BLaER1 treated with 17β-estradiol and CSF1 and Interleukin-3, amounts not matched to agents 10 nM and 100 nM (cell line): ENCODE measurements around the gene GREB1.

Source experiments
- H3K27ac ChIP-seq, 11 experiments: shearing (Covaris generic); formaldehyde crosslinking; 2 replicates each; pipeline ENCODE4 v1.8.1; 2022
- H3K27me3 ChIP-seq, 11 experiments: shearing (Covaris generic); formaldehyde crosslinking; 2 replicates each; pipeline ENCODE4 v1.8.1; 2022
- H3K36me3 ChIP-seq, 11 experiments: shearing (Covaris generic); formaldehyde crosslinking; 2 replicates each; pipeline ENCODE4 v1.8.1; 2022
- H3K4me1 ChIP-seq, 10 experiments: shearing (Covaris generic); formaldehyde crosslinking; 2 replicates each; pipeline ENCODE4 v1.8.1; 2022
- H3K4me2 ChIP-seq, 11 experiments: shearing (Covaris generic); formaldehyde crosslinking; 2 replicates each; pipeline ENCODE4 v1.8.1; 2022
- H3K4me3 ChIP-seq, 10 experiments: shearing (Covaris generic); formaldehyde crosslinking; 2 replicates each; pipeline ENCODE4 v1.8.1; 2022
- H3K9ac ChIP-seq, 11 experiments: shearing (Covaris generic); formaldehyde crosslinking; 2 replicates each; pipeline ENCODE4 v1.8.1; 2022
- H3K9me3 ChIP-seq, 11 experiments: shearing (Covaris generic); formaldehyde crosslinking; replicated peaks in 1 of 11; 2 replicates each; pipeline ENCODE4 v1.8.1; 2022
- H4K20me1 ChIP-seq, 11 experiments: shearing (Covaris generic); formaldehyde crosslinking; 2 replicates each; pipeline ENCODE4 v1.8.1; 2022
- Cebpa-rat ChIP-seq, 11 experiments: shearing (Covaris generic); IDR thresholded peaks; 2 replicates each; pipeline ENCODE4 v1.8.1; 2022

GREB1 gene

DNA sequence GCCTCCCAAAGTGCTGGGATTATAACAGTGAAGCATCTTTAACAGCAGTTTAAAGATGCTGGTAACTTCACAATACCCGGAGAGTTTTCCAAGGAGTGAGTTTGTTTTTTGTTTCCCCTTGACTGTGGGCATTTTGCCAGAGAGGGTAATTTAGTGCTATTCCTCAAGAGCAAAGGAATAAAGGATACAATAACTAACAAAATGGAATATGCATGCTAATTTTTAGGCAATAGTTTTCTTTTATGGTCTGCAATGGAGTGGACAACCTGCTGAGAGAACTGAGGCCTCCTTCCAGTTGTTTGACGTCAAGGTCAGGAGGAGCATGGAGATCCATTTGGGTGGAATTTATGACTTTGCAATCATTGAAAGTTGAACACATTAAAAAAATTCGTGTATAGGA is 15.9 kb upstream of the GREB1 start:
- peaks cover 0 to 4% (median 0%) of the 10 kb centered on the region in 11 experiments; a peak in 1 of 22 replicates for H3K27me3 ChIP-seq
- no peak overlapping the region for H3K9ac ChIP-seq
- no peaks in the 10 kb centered on the region for H3K4me1 ChIP-seq
- H3K4me3 ChIP-seq, result no peak overlapping the region
- H3K4me2 ChIP-seq, result no peak overlapping the region
- no peaks in the 10 kb centered on the region for H3K36me3 ChIP-seq
- no peak overlapping the region for H3K27ac ChIP-seq
- H3K9me3 ChIP-seq, result peaks cover 0 to 21% (median 13%) of the 10 kb centered on the region in 11 experiments; a peak in 11 of 22 replicates
- no peak for TF ChIP-seq Cebpa-rat (IDR thresholded peaks at IDR 0.05)
- no peaks in the 10 kb centered on the region for H4K20me1 ChIP-seq

DNA sequence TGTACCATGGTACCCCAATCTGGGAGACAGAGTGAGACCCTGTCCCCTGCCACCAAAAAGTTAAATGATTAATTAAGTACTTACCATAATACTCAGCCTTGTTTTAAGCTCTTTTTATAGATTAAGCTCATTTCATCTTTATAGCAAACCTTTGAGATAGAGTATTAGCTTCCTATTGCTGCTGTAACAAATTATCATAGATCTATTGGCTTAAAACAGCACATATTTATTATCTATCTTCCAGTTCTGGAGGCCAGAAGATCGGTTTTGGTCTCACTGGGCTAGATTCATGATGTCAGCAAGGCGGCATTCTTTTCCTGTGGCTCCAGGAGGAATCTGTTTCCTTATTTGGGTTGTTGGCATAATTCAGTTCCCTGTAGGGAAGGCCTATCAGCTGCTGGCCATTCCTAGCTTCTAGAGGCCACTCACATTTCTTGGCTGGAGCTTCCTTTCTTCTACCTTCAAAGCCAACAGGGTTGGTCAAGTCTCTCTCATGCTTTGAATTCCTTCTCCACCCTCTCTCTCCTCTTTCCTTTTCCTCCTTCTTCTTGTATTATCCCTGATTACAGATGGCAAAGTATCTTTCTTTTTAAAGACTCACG is 13.7 kb upstream of the GREB1 start:
- Histone ChIP-seq H3K4me3 (no peak overlapping the region), H3K4me1 (no peaks in the 10 kb centered on the region; a peak in 1 of 20 replicates), H3K4me2 (no peak overlapping the region), H3K27ac (no peak overlapping the region), H3K9me3 (peaks cover 0 to 22% (median 13%) of the 10 kb centered on the region in 11 experiments; a peak in 11 of 22 replicates), H3K27me3 (peaks cover 0 to 4% (median 0%) of the 10 kb centered on the region in 11 experiments; a peak in 1 of 22 replicates), H4K20me1 (no peaks in the 10 kb centered on the region), H3K36me3 (no peaks in the 10 kb centered on the region), H3K9ac (no peak overlapping the region)
- TF ChIP-seq Cebpa-rat (IDR thresholded peaks at IDR 0.05), result no peak

DNA sequence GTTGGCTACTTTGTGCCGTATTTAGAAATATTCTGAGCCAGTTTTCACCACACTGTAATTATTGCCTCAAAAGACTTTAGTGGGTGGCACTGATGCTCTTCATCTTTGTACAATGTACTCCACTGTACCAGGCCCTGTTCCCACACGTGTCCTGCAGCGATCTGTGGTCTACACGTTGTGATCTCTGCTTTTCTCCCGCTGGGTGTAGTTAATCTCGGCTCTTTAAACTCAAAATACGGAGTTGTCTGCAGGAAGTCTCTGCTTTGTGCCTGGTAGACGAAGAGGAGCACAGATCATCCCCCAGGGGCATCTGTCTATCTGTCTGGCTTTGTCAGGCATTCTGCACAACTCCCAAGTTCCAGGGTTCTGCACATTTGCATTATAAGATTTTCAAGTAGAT is 12.1 kb upstream of the GREB1 start:
- H4K20me1 ChIP-seq, result no peaks in the 10 kb centered on the region
- H3K4me1 ChIP-seq, result no peaks in the 10 kb centered on the region; a peak in 1 of 20 replicates
- peaks cover 0 to 22% (median 13%) of the 10 kb centered on the region in 11 experiments; a peak in 11 of 22 replicates for H3K9me3 ChIP-seq
- H3K27me3 ChIP-seq, result no peaks in the 10 kb centered on the region
- no peak for TF ChIP-seq Cebpa-rat (IDR thresholded peaks at IDR 0.05)
- H3K4me3 ChIP-seq, result no peak overlapping the region
- H3K36me3 ChIP-seq, result no peaks in the 10 kb centered on the region
- H3K4me2 ChIP-seq, result no peak overlapping the region
- H3K27ac ChIP-seq, result no peak overlapping the region
- no peak overlapping the region for H3K9ac ChIP-seq

DNA sequence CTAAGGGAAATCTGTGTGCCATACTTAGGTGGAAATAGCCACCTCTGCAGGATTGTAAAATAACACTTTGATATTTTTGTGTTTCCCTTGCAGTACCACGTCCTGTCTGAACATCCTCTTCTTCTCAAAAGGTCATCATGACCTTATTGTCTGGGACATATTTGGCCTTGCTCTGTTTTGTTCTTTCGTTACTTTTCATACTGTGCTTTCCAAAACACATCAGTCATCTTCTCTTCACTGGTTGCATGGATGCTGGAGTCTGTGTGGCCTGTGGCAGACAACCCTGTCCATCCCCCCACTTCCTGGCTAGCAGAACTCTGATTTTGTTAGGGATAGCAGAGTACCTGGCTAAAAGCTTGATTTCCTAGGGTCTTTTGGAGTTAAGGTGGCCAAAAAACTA is 9.4 kb upstream of the GREB1 start:
- no peaks in the 10 kb centered on the region for H3K27me3 ChIP-seq
- H3K4me1 ChIP-seq, result no peaks in the 10 kb centered on the region; a peak in 1 of 20 replicates
- no peak overlapping the region for H3K4me3 ChIP-seq
- no peak for TF ChIP-seq Cebpa-rat (IDR thresholded peaks at IDR 0.05)
- no peaks in the 10 kb centered on the region for H4K20me1 ChIP-seq
- H3K36me3 ChIP-seq, result no peaks in the 10 kb centered on the region
- no peak overlapping the region for H3K4me2 ChIP-seq
- H3K27ac ChIP-seq, result no peak overlapping the region
- no peak overlapping the region for H3K9ac ChIP-seq
- peaks cover 0 to 13% (median 6%) of the 10 kb centered on the region in 11 experiments; a peak in 8 of 22 replicates for H3K9me3 ChIP-seq

DNA sequence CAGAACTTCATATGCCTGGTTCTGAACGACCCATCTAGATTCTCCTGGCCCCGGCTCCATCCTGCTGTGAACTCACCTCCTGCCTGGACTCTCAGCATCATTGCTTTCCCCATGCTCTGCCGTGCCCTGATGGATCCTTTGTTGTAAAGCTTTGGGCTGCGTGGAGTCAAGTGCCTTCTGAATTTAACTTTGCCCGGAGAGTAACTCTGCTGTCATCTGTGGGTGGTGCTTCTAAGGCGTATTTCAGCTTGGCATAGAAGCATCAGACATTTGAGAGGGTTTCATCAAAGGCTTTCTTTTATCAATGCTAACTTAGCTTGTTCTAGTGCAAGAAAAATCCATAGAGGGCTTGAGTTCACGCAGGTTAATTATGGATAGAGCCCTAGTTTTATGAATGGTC is 8.1 kb upstream of the GREB1 start:
- Histone ChIP-seq H3K4me1 (no peaks in the 10 kb centered on the region; a peak in 1 of 20 replicates), H3K27ac (no peak overlapping the region), H3K36me3 (no peaks in the 10 kb centered on the region), H3K27me3 (no peaks in the 10 kb centered on the region), H3K9me3 (peaks cover 0 to 5% (median 0%) of the 10 kb centered on the region in 11 experiments; a peak in 1 of 22 replicates), H3K4me3 (no peak overlapping the region), H3K4me2 (no peak overlapping the region), H4K20me1 (no peaks in the 10 kb centered on the region), H3K9ac (no peak overlapping the region)
- no peak for TF ChIP-seq Cebpa-rat (IDR thresholded peaks at IDR 0.05)

DNA sequence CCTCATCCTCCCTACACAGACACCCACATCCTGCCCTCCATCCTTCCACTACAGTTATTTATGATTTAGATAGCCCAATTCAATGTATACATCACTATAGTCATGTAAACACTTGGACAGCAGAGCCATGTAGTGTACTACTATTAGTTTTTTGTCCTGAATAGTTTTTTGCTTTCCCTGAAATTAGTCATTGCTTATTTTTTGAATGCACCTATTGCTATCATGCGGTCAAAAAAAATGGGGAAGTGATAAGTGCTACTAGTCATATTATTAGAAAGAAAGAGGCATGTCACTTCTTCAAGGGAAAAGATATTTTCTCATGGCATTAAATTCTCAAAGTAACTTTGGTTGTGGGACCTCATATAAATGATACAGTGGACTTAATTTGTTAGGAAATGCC is 6.8 kb upstream of the GREB1 start:
- H3K27me3 ChIP-seq, result no peaks in the 10 kb centered on the region
- H3K9ac ChIP-seq, result no peak overlapping the region
- H3K4me1 ChIP-seq, result no peaks in the 10 kb centered on the region; a peak in 1 of 20 replicates
- no peaks in the 10 kb centered on the region for H3K36me3 ChIP-seq
- no peak overlapping the region for H3K27ac ChIP-seq
- no peak overlapping the region for H3K4me2 ChIP-seq
- H3K9me3 ChIP-seq, result peaks cover 0 to 5% (median 0%) of the 10 kb centered on the region in 11 experiments; a peak in 1 of 22 replicates
- H3K4me3 ChIP-seq, result no peak overlapping the region
- no peak for TF ChIP-seq Cebpa-rat (IDR thresholded peaks at IDR 0.05)
- H4K20me1 ChIP-seq, result no peaks in the 10 kb centered on the region

DNA sequence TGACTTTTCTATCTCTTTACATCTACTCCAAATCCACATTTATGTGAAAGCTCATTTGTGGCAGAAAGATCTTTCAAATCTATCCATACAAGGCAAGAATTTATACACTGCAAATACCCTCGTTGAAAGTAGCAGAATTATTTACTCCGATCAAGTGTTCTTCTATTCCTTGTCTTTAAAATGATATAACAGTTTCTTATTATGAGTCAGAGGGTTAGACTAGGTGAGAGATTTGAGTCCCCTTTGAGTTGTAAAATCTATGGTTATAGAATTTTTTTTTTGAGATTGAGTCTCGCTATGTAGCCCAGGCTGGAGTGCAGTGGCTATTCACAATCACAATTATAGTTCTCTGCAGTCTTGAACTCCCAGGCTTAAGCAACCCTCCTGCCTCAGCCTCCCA is 5.6 kb upstream of the GREB1 start:
- Histone ChIP-seq H3K4me3 (no peak overlapping the region), H3K27me3 (0 out of 22 replicates have a peak, but pooled peaks cover 0 to 3% (median 0%) of the 10 kb centered on the region in 11 experiments), H4K20me1 (no peaks in the 10 kb centered on the region), H3K9me3 (no peaks in the 10 kb centered on the region), H3K36me3 (no peaks in the 10 kb centered on the region), H3K4me1 (no peaks in the 10 kb centered on the region; a peak in 1 of 20 replicates), H3K4me2 (no peak overlapping the region), H3K9ac (no peak overlapping the region), H3K27ac (no peak overlapping the region)
- no peak for TF ChIP-seq Cebpa-rat (IDR thresholded peaks at IDR 0.05)

DNA sequence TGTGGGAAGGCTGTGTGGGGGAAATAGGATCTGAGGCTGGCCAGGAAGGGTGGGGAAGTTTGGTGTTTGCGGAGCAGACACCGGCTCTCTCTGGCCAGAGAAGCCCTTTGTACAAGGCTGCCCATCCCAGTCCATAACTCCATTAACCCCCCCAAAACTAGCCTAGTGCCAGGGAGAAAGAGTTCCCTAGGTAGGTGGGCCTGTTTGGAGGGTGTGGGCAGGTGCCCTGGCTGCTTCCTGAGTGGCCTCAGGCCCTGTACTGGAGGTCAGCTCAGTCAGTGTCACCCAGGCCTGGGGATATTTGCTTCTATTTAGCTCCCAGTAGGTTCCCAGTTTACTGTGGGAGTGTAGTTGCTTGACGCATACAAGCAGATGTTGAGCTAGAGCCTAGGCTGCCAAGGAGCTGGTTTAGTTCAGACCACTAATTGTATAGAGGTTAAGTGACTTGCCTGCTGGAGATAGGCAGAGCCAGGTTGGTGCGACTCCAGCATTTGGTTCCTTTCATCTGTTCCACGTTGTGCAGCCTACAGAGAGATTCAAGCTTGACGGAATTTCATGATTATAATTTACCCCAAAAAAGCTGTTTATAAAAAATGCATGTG is 2.9 kb upstream of the GREB1 start:
- H3K9me3 ChIP-seq, result no peaks in the 10 kb centered on the region
- H3K27me3 ChIP-seq, result 0 out of 22 replicates have a peak, but pooled peaks cover 0 to 4% (median 0%) of the 10 kb centered on the region in 11 experiments
- H3K27ac ChIP-seq, result no peak overlapping the region
- H3K9ac ChIP-seq, result no peak overlapping the region
- no peak overlapping the region for H3K4me3 ChIP-seq
- no peaks in the 10 kb centered on the region for H3K4me1 ChIP-seq
- no peak overlapping the region for H3K4me2 ChIP-seq
- no peak for TF ChIP-seq Cebpa-rat (IDR thresholded peaks at IDR 0.05)
- H3K36me3 ChIP-seq, result no peaks in the 10 kb centered on the region
- no peaks in the 10 kb centered on the region for H4K20me1 ChIP-seq

DNA sequence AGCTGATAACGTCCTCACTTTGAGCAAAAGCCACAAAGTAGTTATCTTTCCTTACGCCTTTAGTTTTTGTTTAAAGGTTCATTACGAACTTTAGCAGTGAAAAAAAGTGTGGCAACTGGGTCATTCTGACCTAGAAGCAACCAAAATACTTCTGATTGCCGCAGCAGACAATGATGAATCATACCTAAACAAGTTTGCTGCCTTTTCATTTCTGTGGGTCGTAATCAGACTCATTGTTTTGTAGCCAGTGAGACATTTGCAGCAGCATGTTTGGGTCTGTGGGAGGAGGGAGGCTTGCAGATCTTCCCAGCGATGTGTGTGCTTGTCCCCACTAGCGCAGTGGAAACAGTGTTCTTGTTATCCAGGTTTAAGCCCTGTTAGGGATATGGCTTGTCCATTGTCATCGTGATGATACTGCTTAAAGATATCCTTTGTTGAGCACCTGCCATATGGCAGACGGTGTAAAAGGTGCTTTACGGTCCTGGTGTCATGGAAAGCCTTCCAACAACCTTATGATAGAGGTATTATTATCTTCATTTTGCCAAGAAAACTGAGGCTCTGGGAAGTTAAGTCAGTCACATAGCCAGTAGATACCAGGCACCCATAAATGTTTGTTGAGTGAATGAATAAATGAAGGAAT is 1.3 kb upstream of the GREB1 start:
- no peaks in the 10 kb centered on the region for H3K9me3 ChIP-seq
- H3K27me3 ChIP-seq, result 0 out of 22 replicates have a peak, but pooled peaks cover 0 to 4% (median 0%) of the 10 kb centered on the region in 11 experiments
- H3K27ac ChIP-seq, result no peak overlapping the region
- H3K4me1 ChIP-seq, result no peaks in the 10 kb centered on the region
- H3K9ac ChIP-seq, result no peak overlapping the region
- H4K20me1 ChIP-seq, result no peaks in the 10 kb centered on the region
- H3K4me2 ChIP-seq, result no peak overlapping the region
- no peak overlapping the region for H3K4me3 ChIP-seq
- TF ChIP-seq Cebpa-rat (IDR thresholded peaks at IDR 0.05), result no peak
- H3K36me3 ChIP-seq, result no peaks in the 10 kb centered on the region
